GM19238 (cell line): ENCODE data around the gene PLCB3.

Source experiments
- DNase-seq: peaks from one replicate; pipeline ENCODE4 v3.0.0; 2011; ENCODE audit warnings: low spot score; ENCODE audit not compliant: insufficient read length

PLCB3 gene

DNA sequence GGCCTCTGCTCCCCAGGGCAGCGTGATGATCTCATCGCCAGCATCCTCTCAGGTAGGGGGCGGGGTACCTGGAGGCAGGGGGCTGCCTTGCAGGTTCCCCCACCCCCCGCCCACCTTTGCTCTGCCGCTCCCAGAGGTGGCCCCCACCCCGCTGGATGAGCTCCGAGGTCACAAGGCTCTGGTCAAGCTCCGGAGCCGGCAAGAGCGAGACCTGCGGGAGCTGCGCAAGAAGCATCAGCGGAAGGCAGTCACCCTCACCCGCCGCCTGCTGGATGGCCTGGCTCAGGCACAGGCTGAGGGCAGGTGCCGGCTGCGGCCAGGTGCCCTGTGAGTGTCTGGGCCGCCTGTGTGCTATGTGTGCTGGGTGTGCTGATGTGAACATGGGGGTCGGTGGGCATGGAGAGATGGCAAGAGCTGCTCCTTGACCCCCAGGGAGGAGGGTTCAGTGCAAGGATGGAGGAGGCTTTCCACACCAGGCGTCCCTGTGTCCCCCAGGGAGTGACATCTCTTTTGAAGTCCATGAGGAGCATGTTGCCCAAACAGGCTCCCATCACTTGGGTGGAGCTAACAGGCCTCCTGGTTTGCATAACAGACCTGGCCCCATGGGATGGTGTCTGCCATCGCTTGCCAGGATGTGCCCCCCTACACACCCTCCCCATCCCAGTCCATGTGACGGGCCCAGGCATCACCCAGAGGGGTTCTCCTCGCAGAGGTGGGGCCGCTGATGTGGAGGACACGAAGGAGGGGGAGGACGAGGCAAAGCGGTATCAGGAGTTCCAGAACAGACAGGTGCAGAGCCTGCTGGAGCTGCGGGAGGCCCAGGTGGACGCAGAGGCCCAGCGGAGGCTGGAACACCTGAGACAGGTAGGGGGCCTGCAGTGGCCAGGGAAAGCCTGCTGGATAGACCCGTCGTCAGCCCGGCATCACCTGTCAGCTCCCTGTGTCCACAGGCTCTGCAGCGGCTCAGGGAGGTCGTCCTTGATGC is 14.1 kb downstream of the PLCB3 start:
- DNase-seq: no peak

DNA sequence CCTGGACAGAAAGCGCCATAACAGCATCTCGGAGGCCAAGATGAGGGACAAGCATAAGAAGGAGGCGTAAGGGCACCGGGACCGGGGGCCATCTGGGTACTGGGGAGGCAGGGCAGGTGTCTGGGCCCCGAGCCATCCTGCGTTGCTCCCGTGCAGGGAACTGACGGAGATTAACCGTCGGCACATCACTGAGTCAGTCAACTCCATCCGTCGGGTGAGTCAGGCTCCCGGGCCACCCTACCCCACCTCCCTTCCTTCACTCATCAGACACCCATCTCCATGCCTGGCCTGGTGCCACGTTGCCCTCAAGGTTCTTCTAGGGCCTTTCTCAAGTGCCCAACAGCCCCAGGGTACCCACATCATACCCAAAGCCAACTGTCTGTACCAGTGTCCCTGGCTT is 15.0 kb downstream of the PLCB3 start:
- no peak for DNase-seq

DNA sequence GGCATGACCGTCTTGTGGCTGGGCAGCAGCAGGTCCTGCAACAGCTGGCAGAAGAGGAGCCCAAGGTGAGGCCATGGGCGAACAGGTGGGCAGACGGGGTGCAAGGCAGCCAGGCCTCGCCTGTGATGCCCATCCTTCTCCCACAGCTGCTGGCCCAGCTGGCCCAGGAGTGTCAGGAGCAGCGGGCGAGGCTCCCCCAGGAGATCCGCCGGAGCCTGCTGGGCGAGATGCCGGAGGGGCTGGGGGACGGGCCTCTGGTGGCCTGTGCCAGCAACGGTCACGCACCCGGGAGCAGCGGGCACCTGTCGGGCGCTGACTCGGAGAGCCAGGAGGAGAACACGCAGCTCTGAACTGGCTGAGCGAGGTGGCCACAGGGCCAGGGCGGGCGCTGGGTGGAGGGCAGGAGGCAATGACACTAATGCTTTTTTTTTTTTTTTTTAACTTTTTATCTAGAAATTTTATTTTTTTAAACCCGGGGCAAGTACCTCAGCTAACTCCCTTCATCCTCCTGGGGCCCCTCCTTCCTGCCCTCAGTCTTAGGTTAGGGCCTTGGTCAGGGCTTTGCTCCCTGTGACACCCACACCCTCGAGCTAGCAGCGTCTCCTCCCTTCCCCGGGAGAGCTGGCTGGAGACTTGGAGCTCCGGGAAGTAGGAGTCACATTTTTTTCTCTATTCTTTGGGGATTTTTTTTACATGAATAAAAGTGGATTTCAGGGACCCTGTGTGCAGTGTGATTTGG is 16.0 kb downstream of the PLCB3 start:
- DNase-seq: no peak

DNA sequence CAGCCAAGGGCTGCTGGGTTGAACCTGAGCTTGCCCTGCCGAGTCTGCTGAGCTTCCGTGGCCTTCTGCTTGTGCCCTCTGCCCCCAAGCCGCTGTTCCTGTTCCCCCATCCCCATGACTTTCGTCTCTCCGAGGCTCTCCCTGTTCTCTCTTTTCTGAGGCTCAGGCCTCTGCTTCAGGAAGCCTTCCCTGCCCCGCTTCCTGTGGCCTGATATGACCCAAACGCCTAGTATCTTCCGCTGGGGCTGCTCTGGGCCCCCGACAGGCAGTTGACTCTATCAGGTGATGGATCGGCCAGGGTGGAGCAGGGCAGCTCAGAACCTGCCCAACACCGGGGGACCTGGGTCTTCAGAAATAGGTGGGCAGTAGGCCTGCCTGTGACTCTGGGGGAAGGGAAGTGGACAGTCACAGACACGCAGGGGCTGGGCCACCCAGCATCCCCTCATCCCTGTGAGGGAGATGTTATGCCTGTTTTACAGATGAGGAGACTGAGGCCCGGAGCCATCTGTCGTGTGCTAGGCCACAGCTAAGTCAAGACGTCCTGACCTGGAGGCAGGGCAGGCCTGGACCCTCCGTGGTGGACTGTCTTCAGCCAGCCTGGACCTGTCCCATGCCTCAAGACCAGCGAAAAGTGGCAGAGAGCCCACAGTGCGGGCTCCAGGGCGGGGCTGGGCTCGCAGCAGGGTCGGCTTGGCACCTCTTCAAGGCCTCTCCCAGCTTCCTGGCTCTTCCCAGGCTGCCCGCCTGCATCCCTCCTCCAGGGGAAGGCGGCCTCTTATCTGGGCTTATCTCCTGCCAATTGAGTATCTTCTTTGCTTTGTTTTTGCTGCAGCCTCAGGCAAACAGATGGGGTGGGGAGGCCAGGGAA is 16.9 kb downstream of the PLCB3 start:
- DNase-seq: no peak

DNA sequence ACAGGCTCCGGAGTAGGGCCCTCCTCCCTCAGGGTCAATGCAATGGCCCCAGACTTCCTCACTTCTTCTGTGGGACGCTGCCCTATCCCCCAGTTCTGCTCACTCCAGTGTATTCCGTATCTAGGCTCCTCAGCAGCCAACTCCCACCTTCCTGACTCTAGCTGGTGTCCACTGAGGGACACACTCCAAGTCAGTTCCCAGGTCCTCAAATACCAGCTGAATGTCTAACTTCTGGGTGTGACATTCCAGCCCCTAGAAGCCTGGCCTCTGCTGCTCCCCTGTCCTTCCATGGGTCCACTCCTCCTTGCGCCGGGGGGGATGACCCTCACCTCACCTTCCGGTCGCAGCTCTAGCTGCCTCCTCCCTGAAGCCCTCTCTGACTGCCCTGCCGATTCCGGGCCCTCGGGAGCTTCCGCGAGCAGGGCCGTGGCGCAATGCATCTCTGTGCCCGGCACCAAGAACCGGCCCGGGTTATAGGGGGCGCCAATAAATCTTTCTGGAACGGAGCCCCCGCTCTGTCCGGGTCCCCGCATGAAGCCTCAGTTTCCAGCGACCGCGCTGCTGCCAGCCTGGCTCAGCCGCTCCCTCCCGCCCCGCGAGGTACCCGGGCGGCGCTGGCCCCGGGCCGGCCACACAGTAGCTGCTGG is 17.7 kb downstream of the PLCB3 start:
- no peak for DNase-seq

DNA sequence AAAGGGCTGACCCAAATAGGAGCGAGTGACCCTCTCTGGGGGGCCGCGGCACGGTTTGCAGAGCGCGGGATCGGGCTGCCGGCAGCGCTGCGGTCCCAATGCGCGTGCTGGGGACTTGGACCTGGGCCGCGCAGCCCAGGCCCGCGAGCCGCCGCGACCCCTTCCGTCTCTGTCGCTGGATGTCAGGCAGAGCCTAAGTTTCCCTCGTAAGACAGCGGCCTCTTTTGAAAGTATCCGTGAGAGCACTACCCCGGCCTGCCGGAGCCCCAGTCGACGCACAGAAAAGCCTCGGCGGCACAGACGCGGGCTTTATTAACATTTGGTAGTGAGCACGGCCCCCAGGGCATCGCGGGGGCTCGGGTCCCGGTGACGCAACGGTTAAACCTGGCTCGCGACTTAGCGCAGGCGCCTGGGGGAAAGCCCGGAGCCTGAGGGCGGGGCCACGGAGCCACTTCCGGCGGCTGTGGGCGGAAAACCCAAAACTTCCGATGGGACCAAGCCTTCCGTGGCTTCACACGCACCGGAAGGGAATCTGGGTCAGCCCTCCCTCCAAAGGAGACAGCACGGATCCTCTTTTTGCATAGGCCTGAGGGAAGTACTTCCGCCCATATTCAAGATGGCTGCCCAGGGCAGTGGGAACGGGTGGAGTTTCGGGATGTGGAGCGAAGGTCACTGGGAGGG is 18.4 kb downstream of the PLCB3 start:
- DNase-seq: peak; percentile 87

DNA sequence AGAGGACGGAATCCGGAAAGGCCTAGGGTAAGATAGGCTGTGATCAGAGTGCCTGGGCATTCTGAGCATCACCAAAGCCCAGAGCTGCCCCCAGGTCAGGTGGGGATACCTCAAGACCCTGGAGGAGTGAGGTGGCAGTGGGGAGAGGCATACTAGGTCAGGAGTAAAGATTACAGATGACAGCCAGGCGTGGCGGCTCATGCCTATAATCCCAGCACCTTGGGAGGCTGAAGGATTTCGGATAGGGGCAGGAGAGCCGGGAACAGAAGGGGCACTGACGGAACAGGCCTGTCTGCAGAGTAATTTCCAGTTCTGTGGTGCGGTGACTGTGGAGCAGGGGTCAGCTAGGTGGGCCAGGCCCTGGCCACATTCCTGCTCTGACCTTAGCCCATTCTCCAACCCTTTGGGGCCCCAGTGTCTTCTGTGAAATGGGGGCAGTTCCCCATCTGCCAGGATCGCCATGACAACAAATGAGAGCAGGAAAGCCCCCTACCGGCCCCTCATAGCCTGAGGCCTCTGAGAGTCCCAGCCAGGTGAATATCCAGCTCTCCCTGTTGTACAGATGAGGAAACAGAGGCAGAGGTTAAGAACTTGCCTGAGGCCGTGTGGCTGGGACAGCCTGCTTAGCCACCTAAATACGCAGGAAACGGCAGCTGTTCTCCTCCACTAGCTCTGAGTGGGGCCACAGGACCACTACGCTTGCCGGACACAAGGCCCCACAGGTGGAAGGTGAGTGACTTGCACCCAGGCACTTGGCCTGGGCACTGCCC is 23.9 kb downstream of the PLCB3 start:
- no peak for DNase-seq

DNA sequence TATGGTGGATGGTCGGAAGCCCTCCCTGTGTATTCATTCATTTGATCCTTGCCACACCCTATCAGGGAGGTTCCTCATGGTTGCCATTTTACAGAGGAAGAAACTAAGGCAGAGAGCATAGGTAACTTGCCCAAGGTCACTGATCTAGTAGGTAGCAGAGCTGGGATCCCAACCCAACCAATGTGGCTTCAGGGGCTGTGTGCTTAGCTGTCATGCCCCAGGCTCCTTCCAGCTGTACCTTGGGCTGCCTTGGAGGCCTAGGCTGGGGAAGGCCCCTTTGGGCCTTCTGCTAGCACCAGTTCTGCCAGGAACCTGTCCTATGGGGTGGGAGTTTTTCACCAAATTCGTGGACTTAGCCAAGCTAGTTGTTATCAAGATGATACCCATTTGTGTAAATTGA is 24.5 kb downstream of the PLCB3 start:
- DNase-seq: no peak

DNA sequence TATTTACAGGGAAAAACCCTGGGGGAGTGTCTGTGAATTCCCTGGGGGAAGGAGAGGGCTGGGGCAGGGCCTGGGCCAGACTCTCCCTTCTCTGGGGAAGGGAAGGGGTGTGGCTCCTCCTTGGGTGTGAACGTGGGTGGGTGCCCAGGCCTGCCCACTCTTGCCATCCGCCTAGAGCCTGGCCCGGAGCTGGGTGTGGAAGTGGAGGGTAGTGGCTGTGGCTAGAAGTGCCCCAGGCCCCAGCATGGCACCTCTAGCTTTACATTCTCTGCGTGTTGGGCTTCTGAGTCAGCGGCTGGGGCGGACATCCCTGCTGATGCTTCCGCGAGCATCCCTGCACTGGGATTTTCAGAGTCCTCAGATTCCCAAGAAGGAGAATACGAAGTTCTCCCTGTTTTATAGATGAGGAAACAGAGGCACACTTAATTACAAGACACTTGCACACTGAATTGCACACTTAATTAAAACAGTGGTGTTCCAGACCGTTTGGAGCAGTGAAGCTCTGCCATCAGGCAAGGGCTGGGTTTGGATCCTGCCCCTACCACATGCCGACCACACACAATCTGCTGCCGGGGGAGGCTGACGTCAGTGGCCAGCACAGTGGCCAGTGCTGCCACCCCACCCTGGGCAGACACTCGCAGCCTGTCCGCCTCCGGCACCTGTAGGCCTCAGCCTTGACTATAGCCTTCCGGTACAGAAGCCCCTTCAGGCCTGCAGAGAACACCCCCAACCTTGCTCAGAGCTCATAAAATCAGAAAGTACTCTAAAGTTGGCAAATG is 25.5 kb downstream of the PLCB3 start:
- DNase-seq: no peak

DNA sequence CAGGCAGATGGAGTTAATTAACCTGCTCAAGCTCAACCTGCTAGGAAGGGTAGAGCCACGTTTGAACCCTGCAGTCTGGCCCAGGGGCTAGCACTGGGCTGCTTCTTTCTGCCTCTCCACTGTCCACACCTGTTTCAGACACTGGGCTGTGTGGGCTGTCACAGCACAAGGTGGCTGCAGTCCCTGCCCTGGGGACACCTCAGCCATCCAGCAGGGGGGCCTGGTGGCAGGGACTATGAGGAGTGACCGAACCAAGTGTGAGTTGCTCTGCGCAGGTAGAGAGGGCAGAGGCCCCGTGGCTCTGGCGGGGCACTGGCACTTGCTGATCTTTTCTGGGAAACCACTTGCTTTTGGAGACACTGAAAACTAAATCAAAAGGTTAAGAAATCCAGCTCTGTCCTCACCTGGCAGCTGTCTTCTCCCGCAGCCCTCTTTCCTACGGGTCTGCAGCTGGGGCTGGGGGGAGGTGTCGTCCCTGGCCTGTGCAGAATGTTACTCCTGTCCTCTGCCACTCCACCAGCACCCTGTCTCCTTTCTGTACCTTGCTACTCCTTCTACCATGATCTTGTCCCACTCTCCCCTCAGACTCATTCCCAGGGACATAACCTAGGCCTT is 27.4 kb downstream of the PLCB3 start:
- DNase-seq: no peak

DNA sequence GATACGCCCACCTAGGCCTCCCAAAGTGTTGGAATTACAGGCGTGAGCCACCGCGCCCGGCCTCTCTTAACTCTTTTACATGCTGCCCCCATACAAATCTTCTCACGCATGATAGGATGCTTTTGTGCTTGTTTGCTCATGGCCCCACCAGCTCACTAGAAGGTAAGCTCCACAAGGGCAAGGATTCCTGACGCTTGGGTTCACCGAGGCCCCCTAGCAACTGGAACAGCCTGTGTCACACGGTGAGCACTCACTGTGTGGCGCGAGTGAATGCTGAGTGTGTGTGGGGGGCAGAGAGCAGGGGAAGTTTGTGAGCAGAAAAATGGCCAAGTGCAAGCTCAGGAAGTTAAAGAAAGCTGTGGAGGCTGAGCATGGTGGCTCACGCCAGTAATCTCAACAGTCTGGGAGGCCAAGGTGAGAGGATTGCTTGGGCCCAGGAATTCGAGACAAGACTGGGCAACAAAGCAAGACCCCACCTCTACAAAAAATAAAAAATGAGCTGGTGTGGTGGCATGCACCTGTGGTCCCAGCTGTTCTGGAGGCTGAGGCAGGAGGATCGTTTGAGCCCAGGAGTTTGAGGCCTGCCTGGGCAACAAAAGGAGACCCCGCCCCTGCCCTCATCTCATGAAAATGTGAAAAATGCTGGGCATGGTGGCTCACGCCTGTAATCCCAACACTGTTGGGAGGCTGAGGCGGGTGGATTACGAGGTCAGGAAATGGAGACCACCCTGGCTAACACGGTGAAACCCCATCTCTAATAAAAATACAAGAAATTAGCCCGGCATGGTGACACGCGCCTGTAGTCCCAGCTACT is 30.8 kb downstream of the PLCB3 start:
- no peak for DNase-seq

DNA sequence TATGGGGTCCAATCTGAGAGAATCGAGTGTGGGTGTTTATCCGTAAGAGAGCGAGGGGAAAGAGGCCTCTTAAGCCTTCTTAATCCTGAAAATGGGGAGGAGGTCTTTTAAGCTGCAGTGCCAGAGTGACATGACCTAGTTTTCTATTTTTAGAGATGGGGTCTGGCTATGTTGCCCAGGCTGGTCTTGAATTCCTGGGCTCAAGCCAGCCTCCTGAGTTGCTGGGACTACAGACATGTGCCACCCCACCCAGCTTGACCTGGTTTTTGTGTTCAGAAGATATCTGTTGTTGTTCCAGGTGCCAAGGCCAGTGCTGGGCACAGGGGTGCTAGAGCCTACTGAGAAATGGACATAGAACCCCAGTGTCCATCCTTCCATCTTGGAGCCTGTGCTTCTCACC is 31.8 kb downstream of the PLCB3 start:
- DNase-seq: no peak

DNA sequence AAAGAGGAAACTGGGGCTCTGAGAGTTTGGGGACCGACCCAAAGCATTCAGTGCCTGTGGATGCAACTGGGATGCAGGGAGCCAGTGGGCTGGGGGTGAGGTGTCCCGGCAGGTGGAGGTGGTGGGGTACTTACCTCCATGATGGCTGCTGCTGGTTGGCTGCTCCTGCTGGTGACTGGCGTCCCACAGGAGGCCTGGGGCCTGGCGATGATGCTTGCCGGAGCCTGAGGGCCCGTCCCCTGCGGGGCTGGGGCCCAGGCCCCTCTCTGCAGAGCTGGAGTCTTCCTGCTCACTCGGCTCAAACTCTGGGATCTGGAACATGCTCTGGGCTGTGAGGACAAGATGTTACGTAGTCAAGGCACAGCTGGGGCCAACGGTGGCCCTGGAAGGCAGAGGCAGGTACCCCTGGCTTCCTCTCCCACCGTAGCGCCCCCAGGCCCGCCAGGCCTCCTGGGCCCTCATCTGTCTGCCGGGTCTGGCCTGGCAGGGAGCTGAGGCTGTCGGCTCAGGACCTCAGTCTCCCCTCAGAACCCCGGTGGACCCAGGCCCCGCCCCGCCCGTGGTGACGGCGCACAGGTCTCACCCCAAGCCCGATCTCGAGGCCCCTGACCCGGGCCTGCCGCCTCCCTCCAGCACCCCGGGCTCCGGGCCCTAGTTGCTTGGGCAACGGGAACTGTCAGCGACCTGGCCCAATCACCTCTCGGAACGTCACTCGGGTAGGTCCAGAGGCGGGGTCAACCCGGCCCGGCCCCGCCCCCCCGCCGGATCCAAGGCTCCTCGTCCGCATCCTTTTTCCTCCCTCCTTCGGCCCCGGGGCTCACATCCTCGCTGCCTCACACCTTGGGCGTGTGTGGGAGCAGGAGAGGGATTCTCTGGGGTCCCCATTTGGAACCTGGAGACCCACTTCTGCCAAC is 33.0 kb downstream of the PLCB3 start, which contains the start of gene BAD:
Gene BAD, minus strand, starts transcription at position 618 of the 914 bp plus-strand sequence. Its CDS starts 297 bp downstream, at position 321.
- DNase-seq: peak; percentile 100

DNA sequence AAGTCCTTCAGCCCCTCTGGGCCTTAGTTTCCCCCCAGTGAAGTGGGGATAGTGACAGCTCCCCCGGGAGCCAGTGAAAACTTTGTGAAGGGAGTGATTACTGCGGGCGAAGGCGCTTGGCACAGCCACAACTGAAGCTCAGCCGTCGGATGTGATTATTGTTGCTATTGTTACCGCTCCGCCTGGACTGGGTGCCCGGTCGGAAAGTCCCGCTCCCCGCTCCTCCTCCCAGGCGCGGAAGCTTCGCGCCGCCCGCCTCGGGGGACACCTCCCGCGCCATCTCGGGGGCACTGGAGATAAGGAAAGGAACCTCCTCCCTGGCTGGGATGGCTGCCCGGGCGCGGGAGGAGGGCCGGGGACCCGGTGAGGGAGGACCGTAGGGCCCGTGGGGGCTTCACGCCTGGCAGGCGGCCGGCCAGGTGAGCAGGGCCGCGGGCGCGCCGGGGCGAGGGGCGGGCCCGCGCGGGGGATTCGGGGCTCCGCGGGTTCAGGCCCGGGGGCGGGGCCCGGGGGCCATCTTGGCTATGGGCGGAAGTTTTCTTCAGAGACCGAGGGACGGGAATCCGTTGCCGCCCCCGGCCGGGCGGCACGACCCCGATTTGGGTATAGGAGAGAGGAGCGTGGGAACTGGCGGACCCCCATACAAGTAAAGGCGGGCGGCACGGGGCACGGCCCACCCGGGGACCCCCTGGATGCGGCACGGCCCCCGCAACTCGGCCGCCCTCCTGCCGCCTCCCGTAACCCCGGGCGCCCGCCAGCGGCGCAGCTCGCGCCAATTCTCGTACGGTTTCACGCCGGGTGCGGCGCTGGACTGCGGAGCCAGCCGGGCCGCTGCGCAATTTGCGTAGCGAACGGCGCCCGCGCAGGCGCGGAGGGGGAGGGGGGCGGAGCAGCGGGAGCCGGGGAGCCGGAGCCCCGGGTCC is 33.9 kb downstream of the PLCB3 start, which contains the start of gene GPR137:
Gene GPR137, plus strand, starts transcription at position 887 of the 923 bp plus-strand sequence. CDS start 677 bp downstream, outside the sequence.
- peak; percentile 98 for DNase-seq
